GM19351 (cell line): ENCODE measurements around the gene MRPL55.

Source experiments
- ATAC-seq: cut with Tn5 transposase; IDR thresholded peaks from one replicate; pipeline ENCODE4 v1.9.1; 2021; ENCODE audit warnings: mild to moderate bottlenecking, moderate library complexity; ENCODE audit not compliant: unreplicated experiment

Gene MRPL55

DNA sequence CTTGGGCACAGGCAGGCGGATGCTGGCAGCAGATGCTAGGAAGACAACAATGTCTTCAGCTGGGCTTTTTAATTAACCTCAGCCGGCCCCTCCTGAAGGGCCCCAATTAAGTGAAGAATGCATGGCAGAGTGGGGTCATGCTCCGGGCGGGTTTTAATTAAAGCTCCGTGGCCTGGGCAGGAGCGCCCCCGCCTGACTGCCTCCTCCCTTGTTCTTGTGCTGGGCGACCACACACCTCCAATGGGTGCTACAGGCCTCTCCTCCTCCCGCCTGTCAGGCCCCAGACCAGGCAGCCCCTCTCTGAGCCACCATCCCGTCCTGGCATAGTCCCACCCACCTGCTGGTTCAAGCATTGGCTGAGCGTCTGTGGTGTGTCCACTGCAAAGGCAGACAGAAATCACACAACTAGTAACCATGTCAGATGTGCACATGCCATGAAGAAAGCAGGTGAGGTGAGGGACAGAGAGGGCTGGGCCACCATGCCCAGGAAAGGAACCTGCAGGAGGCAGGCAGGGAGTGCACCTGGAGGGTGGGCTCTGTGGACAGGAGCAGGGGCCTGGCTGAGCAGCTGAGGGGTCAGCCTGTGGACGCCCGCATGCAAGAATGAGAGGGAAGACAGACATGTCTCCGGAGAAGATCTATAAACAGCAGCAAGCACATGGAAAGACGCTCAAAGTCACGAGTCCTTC lies 35.1 kb downstream of the MRPL55 start:
- no peak for ATAC-seq

DNA sequence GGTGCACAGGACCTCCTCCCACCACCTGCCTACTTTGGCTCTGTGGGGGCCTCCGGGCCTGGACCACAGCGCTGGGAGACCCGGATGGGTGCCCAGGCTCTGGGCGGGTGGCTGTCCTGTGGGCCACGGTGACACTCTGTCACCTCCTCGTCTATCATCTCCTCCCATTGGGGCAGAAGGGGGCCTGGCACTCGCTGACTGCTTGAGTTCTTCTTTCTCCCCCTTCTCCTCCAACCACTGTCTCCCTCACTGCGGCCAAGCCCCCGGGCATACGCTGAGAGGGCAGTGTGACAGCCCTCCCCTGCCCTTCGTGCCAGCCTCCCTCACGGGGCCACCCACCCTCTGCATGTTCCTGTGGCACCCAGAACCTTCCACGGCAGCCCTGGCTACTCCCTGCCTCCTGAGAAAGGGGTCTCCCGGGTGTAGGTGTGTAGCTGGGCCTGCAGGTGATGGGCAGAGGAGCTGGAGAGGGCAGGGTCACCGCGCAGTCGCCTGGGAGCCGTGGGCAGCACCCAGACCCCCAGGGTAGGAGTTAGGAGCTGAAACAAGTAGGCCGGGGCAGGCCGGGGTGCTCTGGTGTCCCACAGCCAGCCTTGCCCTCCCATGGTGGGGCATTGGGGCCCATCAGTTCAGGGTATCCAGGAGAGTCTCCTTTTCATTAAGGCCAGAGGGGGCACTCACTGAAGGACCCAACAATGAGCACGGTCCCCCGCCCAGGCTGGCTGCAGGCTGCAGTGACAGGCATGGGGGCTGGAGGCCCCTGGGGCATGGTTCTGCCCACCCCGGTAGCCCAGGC lies 35.8 kb downstream of the MRPL55 start:
- no peak for ATAC-seq

DNA sequence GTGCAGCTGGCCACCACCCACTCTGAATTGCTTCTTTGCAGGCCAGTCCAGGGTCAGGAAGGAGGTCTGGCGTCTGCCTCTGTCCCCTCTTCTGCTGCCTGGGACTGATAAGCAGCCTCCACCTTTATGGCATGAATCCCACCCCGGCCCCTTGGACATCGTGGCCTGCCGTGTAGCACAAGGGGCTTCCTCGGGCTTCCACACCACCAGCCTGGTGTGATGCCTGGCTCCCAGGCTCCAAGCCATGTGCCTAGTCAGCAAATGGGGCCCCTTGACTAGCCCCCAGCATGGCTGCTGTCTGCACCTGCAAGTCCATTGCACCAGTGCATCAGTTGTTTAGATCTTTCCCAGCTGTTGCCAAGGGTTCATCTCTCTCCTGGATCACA lies 36.4 kb downstream of the MRPL55 start:
- ATAC-seq: no peak

DNA sequence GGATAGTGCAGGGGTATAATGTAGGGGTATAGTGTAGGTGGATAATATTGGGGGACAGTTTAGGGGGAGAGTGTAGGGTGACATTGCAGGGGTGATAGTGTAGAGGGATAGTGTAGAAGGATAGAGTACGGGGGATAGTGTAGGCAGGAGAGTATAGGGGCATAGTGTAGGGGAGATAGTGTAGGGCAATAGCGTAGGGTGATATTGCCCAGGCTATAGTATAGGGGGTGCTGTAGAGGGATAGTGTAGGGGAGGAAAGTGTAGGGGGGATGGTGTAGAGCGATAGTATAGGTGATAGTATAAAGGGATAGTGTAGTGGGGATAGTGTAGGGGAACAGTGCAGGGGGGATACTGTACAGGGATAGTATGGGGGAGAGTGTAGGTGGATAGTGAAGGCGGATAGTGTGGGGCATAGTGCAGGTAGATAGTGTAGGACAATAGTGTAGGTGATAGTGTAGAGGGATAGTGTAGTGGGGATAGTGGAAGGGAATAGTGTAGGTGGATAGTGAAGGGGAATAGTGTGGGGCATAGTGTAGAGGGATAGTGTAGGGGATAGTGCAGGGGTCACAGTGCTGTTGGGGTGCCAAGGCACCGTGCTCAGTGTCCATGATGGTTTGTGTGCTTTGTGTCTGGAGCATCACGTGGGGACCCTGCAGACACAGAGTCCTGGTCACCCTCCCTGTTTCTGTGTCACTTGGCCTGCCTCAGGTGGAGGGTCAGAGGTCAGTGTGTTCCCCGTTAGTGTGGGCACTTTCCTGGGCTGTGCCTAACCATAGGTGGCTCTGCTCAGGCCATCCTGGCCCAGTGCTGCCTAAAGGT lies 37.1 kb downstream of the MRPL55 start:
- ATAC-seq: no peak

DNA sequence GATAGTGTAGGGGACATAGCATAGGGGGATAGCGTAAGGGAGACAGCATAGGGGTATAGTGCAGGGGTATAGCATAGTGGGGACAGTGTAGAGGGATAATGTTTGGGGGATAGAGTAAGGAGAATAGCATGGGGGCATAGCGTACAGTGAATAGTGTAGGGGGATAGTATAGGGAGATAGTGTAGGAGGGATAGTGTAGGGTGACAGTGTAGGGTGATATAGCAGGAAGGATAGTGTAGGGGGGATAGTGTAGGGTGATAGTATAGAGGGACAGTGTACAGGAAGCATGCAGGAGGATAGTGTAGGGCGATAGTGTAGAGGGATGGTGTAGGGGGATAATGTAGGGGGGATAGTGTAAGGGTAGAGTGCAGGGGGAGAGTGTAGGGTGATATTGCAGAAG lies 38.2 kb downstream of the MRPL55 start:
- ATAC-seq: no peak

DNA sequence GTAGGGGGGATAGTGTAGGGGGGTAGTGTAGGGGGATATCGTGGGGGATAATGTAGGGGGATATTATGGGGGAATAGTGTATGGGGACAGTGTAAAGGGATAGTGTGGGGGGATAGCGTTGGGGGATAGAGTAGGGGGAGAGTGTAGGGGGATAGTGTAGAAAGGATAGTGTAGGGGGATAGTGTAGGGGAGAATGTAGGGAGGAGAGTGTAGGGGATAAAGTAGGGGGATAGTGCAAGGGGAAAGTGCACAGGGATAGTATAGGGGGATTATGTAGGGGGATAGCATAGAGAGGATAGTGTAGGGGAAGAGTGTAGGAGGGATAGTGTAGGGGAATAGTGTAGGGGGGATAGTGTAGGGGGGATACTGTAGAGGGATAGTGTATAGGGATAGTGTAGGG lies 38.9 kb downstream of the MRPL55 start:
- ATAC-seq: no peak

DNA sequence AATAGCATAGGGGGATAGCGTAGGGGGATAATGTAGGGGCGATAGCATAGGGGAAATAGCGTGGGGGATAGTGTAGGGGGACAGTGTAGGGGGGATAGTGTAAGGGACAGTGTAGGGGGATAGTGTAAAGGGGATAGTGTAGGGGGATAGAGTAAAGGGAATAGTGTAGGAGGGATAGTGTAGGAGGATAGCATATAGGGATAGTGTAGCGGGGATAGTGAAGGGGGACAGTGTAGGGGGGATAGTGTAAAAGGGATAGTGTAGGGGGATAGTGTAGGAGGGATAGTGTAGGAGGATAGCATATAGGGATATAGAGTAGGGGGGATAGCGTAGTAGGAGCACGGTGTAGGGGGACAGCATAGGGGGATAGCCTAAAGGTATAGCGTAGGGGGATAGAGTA lies 40.7 kb downstream of the MRPL55 start:
- no peak for ATAC-seq

DNA sequence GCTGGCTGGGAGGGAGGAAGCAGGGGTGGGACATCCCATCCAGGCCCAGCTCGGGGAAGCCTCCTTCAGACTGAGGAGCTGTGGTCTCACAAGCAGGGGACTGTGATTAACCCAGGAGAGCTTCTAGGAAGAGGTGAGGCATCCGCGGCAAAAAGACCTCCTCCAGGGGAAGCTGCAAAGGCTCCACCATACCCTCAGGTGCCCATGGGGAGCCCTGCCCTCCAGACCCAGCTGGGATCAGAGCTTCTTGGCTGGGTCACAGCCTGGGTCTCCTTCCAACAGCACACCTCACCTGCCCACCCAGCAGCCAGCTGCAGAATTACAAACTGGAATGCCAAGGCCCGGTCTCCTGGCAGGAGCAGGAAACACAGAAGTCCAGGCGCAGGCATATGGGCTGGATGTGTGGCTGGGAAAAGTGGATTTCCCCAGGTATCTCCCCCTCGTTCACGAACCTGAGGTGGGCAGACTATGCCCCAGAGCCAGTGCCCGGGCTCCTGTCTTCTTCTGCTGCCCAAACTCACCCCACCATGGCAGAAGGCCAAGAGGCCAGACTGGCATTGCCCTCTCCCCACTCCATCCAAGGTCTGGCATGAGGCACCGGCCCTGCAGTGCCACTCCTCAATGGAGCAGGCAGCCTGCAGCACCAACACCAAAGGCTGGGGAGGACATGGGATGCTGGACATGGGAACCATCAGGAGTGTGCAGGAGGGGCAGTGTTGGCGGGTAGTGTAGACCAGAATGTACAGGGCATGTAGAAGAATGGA lies 42.0 kb downstream of the MRPL55 start:
- no peak for ATAC-seq

DNA sequence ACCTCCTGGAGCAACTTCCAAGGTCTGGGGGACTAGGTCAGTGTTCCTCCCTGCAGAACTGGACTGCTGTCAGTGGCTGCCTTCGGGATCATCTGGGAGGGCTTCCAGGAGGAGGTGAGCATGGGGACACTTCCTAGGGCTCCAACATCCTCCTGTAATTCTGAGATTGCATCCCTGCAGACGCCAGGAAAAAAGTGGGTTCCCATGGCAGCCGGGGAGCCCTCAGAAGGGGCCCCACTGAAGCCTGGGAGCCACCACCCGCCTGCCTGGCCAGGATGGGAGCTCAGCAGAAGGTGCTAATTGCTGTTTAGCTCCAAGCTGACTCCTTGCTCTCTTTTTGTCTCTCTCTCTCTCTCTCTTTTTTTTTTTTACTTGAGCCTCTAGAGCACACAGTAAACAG lies 42.7 kb downstream of the MRPL55 start:
- no peak for ATAC-seq

DNA sequence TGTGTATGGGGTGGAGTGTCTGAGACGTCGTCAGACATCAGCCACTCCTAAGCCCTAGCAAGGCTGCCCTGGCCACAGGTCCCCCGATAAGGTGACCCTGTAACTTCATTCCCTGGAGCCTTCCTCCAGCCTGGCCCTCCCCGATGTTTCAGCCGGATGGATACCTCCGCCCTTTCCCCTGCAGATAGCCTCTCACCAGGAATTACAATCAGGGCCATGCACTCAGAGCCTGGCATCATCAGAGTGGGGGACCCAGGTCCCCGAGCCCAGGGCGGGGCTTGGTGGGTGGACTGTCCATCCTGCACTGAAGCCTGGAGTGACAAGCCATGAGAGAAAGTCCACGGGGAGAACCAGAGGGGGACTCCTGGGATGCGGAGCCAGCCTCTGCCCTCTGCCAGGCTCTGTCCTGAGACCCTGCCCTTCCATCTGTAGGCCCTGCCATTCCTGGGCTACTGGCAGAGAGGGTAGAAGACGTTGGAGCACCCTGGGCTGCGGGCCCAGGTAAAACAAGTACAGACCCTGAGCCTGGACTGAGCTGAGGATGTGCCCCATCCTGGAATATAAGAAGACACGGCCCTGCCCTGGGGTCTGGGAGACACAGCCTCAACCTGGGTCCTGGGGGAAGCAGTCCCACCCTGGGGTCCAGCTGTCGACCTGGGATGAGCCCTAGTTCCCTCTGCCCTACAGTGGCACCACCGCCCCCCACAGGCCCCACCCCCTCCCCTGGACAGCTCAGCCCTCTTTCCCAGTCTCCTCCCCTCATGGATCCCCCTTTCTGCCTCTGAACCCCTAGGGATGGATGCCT lies 43.4 kb downstream of the MRPL55 start:
- ATAC-seq: no peak

DNA sequence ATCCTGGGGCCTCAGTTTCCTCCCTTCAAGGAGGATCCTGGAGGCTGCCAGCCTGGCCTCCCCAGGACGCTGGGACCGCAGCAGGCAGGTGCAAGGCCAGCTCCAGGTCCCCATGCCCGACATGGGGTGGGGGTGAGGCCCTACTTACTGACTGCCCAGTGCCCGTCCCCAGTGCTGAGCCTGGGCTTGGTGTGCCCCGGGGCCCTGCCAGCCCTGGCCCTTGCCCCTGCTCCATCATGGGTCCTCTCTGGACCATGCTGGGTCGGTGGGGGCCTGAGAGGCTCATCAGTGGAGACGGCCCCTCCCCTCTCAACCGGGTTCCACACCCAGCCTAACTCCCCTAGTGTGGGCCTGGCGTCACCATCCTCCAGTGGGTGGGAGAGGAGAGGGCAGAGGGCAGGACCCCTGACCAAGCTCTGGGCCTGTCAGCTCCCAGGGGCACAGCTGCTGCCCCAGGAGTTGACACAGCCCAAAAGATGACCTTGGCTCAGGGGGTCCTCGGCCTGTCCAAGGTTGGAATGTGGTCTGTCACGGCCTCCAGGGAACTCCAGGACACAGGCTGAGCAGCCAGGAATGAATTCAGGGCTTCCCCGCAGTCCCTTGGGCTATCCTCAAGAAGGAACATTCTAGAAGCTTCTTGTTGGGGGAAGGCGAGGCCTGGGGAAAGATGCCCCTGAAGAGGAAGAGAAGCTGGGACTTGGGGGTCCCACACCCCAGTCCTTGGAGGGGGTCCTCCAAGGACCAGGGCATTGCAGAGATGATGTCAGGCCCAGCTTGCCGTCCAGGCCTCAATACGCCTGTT lies 44.2 kb downstream of the MRPL55 start:
- ATAC-seq: no peak

DNA sequence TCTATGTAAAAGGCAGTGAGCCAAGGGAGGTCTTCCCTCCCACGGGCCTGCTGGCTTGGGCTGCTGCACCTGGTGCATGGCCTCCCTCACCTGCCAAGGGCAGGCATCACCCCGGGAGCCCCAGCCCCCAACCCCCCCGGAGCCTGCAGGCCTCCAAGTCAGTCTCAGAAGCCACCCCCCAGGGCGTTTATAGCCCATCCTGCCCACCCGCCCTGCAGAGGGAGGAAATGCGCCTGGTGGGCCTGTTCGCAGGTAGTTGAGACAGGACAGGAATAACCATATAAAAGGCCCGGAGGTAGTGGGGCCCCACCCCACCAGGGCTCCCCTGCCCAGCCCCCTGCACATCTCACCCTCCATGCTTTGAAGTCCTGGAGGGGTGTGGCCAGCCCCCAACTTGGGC lies 44.8 kb downstream of the MRPL55 start:
- ATAC-seq: no peak

DNA sequence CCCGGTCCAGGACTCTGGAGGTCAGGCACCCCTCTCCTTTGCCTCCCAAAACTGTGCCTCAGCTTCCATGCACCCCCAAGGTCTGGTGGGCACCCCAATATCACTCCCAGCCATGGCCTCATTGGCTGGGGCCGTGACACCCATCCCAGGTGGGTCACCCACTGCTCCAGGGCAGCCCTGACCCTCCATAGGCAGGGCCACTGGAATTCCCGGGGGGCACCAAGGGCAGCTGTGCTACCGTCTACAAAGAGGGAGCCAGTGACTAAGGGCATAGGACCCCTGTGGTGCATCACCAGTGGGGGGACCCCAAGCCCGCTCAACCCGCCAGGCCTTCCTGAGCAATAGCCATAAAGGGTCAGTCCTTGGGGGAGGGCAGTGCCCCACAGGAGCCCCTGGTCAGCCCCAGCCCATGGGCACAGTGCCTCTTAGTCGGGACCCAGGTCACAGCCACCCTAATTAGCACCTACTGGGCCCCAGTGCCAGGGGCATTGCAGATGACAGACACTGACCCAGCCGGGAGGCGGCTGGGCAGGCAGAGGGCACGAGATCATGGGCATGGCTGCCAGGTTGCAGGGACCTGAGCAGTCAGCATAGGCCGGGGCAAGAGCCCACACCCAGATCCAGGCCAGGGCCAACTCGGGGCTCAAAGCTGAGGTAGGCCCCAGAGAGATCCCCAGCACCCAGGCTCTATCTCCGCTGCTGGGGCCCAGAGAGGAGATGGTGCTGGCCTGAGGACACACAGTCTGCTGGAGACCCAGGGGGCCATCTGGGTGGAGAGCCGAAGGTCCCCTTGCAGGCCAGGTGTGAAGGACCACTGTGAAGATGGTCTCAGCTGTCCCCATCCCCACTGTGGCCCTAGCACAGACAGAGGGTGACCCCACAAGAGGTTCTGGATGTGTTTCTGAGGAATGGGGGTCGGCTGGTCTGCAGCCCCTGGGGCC lies 45.6 kb downstream of the MRPL55 start:
- ATAC-seq: no peak

DNA sequence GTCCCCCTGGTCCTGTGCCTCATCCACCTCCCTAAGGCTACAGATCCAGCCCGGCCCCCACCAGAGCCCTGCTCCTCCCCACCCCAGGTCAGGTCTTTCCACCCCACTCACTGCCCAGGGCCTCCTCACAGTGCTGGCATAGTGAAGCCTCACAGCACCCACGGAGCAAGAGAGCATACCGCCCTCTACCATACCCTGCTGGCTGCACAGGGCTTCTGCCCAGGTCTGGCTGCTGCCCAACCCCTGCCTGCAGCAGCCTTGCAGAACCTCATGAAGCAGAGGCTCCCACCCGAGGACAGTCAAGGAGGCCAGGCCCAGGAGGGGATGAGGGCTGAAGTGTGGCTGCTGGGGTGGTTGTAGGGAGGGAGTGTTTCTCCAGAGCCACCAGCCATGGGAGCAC lies 46.3 kb downstream of the MRPL55 start:
- ATAC-seq: no peak

DNA sequence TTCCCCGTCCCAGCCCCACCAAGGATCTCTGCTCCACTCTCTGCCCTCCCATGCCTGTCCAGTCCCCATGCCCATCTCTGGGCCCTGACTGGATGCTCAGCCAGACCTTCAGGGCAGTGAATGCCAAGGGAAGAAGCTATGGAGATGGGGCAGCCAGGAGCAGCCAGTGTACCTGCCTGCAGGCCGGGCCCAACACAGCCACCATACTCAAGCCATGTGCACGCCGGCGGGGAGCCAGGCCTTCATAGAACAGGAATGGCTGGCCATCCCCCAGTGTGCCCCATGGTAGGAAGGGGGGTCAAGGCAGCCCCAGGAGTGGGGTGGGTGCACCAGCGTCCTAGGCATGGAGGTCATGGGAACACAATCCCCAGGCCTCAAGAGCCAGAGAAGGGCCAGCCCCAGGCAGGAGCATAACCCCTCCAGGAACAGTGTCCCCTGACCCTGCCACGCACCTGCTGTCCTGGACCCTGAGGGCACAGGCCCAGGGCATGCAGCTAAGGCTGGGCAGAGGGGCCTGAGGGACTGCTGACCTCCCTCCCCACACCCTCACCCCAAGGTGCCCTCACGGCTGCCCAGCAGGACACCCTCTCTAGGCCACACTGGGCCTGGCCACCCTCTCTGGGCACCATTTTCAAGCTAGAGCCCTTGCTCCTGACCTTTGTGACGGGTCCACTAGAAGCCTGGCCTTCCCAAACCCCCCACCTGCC lies 46.9 kb downstream of the MRPL55 start:
- ATAC-seq: no peak

DNA sequence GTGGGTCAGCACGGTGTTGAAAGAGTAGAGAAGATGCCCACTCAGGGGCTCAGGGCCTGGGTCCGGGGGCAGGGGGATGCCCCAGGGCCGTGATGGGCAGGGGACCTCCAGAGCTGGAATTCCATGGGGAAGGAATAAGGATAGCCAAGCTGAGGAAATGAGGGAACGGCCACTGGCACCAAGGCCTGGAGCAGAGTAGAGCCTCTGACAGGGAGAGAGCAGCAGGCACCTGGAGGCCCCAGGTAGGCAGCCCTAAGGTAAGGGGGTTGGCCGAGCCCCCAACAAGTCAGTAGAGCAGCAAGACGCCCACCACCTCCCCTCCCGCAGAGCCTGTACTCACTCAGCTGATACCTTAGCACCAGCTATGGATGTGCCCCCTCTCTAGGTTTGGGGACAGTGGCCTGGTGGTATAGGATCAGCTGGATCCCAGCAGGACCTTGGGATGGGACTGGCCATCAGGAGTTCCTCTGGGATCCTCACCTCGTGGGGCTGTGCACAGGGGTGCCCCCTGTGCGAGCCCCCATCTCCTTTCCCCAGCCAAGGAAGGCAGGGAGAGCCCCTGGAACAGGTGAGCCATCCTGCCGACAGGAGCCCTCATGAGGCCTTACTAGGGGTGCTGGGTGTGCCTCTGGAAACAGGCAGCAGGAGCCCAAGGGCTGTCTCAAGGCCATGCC lies 47.6 kb downstream of the MRPL55 start:
- no peak for ATAC-seq
